ENCODE data around the gene ANKRD33B. TPM values are rescaled to one million over a fixed set of nuclear protein-coding genes. Genes with fewer than 3 reads are reported as not detected.

ANKRD33B gene
- total and polyA plus RNA-seq, 2 of the 8 experiments (the other 6 are each of a cell fraction or from before 2014, with no cell fraction given): 6.9 to 20.6 TPM

DNA sequence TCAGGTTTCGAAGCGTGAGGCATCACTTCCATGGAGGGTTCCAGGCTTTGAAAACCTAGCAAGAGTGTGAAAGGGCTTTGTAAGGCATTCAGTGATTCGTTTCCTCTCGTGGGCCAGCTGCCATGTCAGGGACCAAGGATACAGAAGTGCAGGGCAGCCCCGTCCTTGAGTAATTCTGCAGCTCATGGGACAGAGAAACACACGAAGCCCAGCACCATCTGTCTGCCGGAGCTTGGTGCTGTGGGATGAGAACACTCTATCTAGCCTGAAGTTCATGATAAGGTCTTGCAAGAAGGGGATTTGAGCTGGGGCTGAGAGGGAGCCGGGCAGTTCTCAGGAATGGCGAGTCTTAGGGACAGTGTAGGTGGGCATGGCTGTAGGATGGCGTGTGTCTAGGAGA lies 55.8 kb downstream of the ANKRD33B start (continued):
- TF ChIP-seq ZNF274 (IDR thresholded peaks at IDR 0.05; ENCODE audit: borderline replicate concordance, extremely low read depth, low read length) (no peak), SIN3A (conservative IDR thresholded peaks at IDR 0.05 in 1 of 2, IDR thresholded peaks at IDR 0.05 in 1 of 2; ENCODE audit: low read depth in 1 of 2, low read length in 2 of 2) (no peak), SP1 (IDR thresholded peaks at IDR 0.05; ENCODE audit: low read depth, low read length) (no peak), SRF (IDR thresholded peaks at IDR 0.05; ENCODE audit: low read depth, low read length) (no peak)
